ENCODE results near the gene CCDC107.
A peak's percentile ranks its signal among the peaks of the same experiment; 100 is the strongest.

CCDC107 gene

GRCh38 chr9:35681341-35682002 is 23.4 kb downstream of the CCDC107 start:
- DNase-seq: no peak
- Mint-ChIP-seq H3K4me1 (peaks cover 2% of the 10 kb centered on the region), H3K27ac (no peak overlapping the region), H3K9me3 (no peaks in the 10 kb centered on the region), H3K27me3 (no peaks in the 10 kb centered on the region), H3K4me3 (no peak overlapping the region)
- ATAC-seq: no peak

GRCh38 chr9:35682051-35682450 is 24.0 kb downstream of the CCDC107 start:
- peak overlapping the region in 1 of 2 donors; percentile 27 for H3K27ac Mint-ChIP-seq
- ATAC-seq (no peak), DNase-seq (no peak)
- H3K4me1 Mint-ChIP-seq: no peaks in the 10 kb centered on the region
- no peaks in the 10 kb centered on the region for H3K9me3 Mint-ChIP-seq
- H3K27me3 Mint-ChIP-seq: no peaks in the 10 kb centered on the region
- no peak overlapping the region for H3K4me3 Mint-ChIP-seq

GRCh38 chr9:35682520-35683315 is 24.6 kb downstream of the CCDC107 start:
- no peak overlapping the region for H3K4me3 Mint-ChIP-seq
- H3K4me1 Mint-ChIP-seq: peaks cover 6% of the 10 kb centered on the region
- H3K9me3 Mint-ChIP-seq: no peaks in the 10 kb centered on the region
- peak overlapping the region in 1 of 2 donors; percentile 27 for H3K27ac Mint-ChIP-seq
- DNase-seq: no peak
- no peak for ATAC-seq
- no peaks in the 10 kb centered on the region for H3K27me3 Mint-ChIP-seq

GRCh38 chr9:35683323-35683722 is 25.2 kb downstream of the CCDC107 start:
- Mint-ChIP-seq H3K27me3 (no peaks in the 10 kb centered on the region), H3K27ac (no peak overlapping the region), H3K4me3 (no peak overlapping the region), H3K9me3 (no peaks in the 10 kb centered on the region), H3K4me1 (peaks cover 11% of the 10 kb centered on the region)
- no peak for DNase-seq
- no peak for ATAC-seq

DNA sequence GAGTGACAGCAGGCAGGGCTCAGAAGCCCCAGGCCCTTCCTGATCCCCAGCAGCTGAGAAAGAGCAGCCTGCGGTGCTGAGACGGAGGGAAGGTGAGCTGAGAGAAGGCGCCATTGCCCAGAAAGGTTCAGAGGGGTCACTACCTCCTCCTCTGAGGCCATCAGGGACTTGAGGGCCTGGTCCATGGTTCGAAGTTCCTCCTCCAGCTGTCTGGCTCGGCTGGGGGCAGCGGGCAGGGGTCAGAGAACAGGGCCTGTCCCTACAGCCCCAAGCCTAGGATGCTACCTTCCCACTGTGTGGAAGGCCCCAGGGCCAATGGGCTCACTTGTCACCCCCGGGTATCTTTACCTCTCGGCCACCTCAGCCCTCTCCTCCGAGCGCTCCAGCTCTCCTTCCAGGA is 26.8 kb downstream of the CCDC107 start:
- H3K4me3 Mint-ChIP-seq: no peak overlapping the region
- DNase-seq: no peak
- H3K27me3 Mint-ChIP-seq: no peaks in the 10 kb centered on the region
- no peak for ATAC-seq
- H3K4me1 Mint-ChIP-seq: peaks cover 24% of the 10 kb centered on the region
- no peaks in the 10 kb centered on the region for H3K9me3 Mint-ChIP-seq
- H3K27ac Mint-ChIP-seq: no peak overlapping the region

DNA sequence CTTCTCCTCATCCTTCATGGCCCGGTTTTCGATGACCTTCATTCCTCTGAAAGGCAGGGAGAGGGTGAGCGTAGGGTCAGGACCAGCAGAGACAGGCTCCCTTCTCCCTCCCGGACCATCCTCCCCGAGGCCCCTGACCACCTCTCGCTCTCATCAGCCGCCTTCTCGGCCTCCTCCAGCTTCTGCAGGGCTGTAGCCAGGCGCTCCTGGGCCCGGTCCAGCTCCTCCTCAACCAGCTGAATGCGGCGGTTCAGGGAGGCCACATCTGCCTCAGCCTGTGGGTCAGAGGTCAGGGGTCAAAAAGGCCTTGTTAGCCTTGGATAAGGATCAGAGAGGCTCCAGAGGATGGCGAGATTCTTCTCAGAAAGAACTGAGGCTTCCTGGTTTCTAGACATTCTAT is 27.4 kb downstream of the CCDC107 start:
- Mint-ChIP-seq H3K27ac (no peak overlapping the region), H3K27me3 (no peaks in the 10 kb centered on the region), H3K4me1 (peaks cover 29% of the 10 kb centered on the region), H3K4me3 (no peak overlapping the region), H3K9me3 (no peaks in the 10 kb centered on the region)
- DNase-seq (no peak), ATAC-seq (no peak)

- Mint-ChIP-seq H3K9me3 (no peaks in the 10 kb centered on the region), H3K27me3 (no peaks in the 10 kb centered on the region), H3K4me3 (no peak overlapping the region), H3K4me1 (peaks cover 38% of the 10 kb centered on the region), H3K27ac (no peak overlapping the region)
- DNase-seq (no peak), ATAC-seq (no peak)
Observed at GRCh38 chr9:35686222-35687203, 28.4 kb downstream of the CCDC107 start.

GRCh38 chr9:35687306-35687705 is 29.2 kb downstream of the CCDC107 start:
- Mint-ChIP-seq H3K4me3 (no peak overlapping the region), H3K4me1 (peaks cover 45% of the 10 kb centered on the region), H3K27ac (no peak overlapping the region), H3K27me3 (no peaks in the 10 kb centered on the region), H3K9me3 (no peaks in the 10 kb centered on the region)
- no peak for ATAC-seq
- DNase-seq: no peak

DNA sequence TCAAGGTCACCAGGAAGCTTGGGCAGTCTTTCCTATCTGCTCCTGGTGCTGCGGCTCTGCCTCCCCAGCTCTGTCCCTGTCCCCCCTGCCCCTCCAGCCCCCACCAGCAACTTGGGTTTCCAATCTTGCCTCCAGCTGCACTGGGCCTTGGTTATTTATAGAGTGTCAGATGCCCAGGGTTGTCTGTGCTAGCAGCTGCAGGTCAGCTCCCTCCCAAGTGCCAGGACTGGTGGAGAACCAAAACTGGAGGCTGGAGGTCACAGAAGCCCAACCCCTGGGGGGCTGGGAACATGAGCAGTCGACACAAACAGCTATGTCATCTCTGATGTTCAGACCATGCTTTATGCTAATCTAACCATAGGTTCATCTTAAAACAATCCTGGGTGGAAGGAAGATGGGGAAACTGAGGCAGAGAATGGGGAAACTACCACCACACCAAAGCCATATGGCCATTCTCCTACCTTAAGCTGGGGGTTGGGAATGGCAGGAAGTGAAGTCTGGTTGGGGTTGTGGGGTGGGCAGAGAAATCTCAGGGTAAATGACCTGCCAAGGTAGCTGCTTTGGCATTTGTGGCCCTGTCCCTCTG is 30.0 kb downstream of the CCDC107 start:
- DNase-seq (no peak), ATAC-seq (no peak)
- peak overlapping the region in 1 of 2 donors; percentile 17 for H3K4me3 Mint-ChIP-seq
- no peaks in the 10 kb centered on the region for H3K27me3 Mint-ChIP-seq
- H3K27ac Mint-ChIP-seq: no peak overlapping the region
- no peaks in the 10 kb centered on the region for H3K9me3 Mint-ChIP-seq
- H3K4me1 Mint-ChIP-seq: peaks cover 45% of the 10 kb centered on the region

- peaks cover 45% of the 10 kb centered on the region for H3K4me1 Mint-ChIP-seq
- no peaks in the 10 kb centered on the region for H3K9me3 Mint-ChIP-seq
- ATAC-seq (peak; percentile 81), DNase-seq (no peak)
- no peaks in the 10 kb centered on the region for H3K27me3 Mint-ChIP-seq
- peak overlapping the region; percentile 71 to 74 for H3K4me3 Mint-ChIP-seq
- H3K27ac Mint-ChIP-seq: peak overlapping the region; percentile 74 to 80
Observed at GRCh38 chr9:35688558-35689541, 30.8 kb downstream of the CCDC107 start.

DNA sequence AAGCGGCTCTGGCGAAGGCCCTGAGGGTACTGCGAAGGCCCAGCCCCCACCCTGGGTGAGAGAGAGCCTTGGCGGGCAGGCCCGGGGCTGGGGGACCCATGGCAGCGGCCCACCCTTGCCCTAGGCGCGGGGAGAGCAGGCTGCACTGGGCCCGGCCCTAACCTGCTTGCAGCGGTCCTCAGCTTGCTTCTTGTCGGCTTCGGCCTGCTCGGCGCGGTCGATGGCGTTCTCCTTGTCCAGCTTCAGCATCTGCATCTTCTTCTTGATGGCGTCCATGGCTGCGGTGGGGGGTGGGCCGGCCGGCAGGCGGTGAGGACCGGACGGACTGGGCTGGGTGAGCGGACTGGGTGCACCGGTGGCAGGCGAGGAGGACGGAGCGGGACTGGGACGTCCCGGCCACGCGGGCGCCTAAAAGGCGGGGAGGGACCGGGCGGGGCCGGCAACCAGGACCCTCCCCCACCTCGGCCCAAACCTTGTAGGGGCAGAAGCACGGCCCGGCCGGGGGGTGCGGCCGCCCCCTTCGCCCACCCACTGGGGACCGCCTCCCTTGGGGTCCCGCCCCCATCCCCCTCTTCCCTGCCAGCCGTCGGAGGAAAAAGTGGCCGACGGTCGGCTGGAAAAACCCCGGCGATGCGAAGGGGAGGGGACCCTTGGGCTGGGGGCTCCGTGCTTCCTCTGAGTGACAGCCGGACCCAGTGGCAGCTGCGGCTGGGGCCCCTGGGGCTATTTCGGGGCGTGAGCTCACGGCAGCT is 31.6 kb downstream of the CCDC107 start, which contains the start of gene TPM2:
Gene TPM2, minus strand, starts transcription at position 384 of the 752 bp plus-strand sequence. Its CDS starts 108 bp downstream, at position 276.
- peaks cover 45% of the 10 kb centered on the region for H3K4me1 Mint-ChIP-seq
- no peaks in the 10 kb centered on the region for H3K9me3 Mint-ChIP-seq
- no peaks in the 10 kb centered on the region for H3K27me3 Mint-ChIP-seq
- H3K27ac Mint-ChIP-seq: peak within 1 kb of the TSS; percentile 74 to 80
- peak within 1 kb of the TSS; percentile 87 to 88 for H3K4me3 Mint-ChIP-seq
- ATAC-seq (peak; percentile 60), DNase-seq (no peak)

DNA sequence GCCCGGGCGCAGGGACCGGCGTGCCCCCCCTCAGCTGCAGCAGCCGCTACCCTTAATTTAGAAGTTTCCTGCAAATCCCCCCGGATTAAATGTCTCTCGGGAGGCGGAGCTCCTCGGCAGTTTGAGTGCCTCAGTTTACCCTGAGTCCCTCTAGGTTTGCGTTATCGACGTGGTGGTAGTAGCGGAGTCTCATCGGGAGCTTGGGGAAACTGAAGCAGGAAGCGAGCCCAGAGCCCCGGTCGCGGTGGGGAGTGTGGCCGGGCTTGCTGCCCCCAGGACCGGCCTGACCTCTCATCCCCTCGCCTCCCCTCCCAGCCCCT is 32.2 kb downstream of the CCDC107 start:
- no peak overlapping the region for H3K27ac Mint-ChIP-seq
- H3K27me3 Mint-ChIP-seq: no peaks in the 10 kb centered on the region
- peak overlapping the region; percentile 67 to 78 for H3K4me3 Mint-ChIP-seq
- peaks cover 45% of the 10 kb centered on the region for H3K4me1 Mint-ChIP-seq
- ATAC-seq (peak; percentile 22), DNase-seq (no peak)
- no peaks in the 10 kb centered on the region for H3K9me3 Mint-ChIP-seq

DNA sequence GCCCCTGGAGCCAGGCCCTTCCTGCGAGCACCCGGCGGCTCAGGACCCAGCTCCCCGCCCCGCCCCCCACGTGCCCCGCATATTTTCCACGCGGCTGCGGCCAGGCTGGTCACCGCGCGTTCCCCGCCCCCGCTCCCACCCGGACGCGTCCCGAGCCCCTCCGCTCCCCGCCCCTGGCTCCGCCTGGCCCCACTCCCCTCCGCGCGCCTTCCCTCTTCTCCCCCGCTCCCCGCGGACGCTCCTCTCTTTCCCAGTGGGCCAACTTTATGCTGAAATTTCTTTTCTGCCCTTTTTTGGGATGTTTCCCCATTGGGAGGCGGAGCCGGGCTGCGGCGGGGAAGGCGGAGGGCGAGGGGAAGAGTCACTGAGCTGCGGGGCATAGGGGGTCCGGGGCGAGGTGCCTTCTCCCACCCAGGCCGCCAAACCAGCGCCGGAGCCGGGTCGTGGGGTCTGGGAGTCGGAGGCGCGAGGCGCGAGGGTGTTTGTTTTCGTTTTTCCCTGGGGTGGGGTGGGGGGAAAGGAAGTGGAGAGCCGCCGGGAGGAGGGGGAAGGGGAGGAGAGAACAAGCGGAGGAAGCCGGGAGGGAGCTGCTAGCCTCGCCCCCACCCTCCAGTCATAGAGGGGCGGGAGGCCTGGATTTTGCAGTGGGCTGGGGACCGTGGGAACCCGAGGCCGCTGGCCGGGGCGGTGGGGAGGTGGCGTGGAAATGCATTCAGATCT is 32.7 kb downstream of the CCDC107 start:
- peak; percentile 19 for ATAC-seq

More for the DNA sequence above, 32.7 kb downstream of the CCDC107 start:
- no peak for DNase-seq
- Mint-ChIP-seq H3K9me3 (no peaks in the 10 kb centered on the region), H3K27ac (peak overlapping the region; percentile 74 to 78), H3K4me1 (peaks cover 45% of the 10 kb centered on the region), H3K4me3 (peak overlapping the region; percentile 87 to 88), H3K27me3 (no peaks in the 10 kb centered on the region)

All from stimulated activated naive CD8-positive, alpha-beta T cell treated with anti-CD3 and anti-CD28 coated beads, Interleukin-15, amount 100 ng/mL, for 72 hours (primary cell).